Left lung (tissue), 10 donors: Measurements from ENCODE around the gene AMBRA1. TPM values are rescaled to one million over a fixed set of nuclear protein-coding genes. Genes with fewer than 3 reads are reported as not detected.

Experiments used
- ATAC-seq: fragments of 200-7000 bp; cut with Tn5 transposase; one replicate; pipeline ENCODE4 v1.9.1; 2020; ENCODE audit warnings: moderate library complexity
- DNase-seq, 4 donors: peaks; one replicate each; pipeline ENCODE4 v3.0.0-alpha.2; 2013 to 2020
- H3K27ac ChIP-seq, 2 donors: fragments of 200-600 bp; sonication (generic) in 1 of 2; one replicate each; pipeline versions ENCODE4 v1.5.0 to v1.8.0; 2020 to 2021
- H3K27me3 ChIP-seq, 2 donors: fragments of 200-600 bp; sonication (generic) in 1 of 2; one replicate each; pipeline versions ENCODE4 v1.5.0 to v1.8.0; 2020 to 2021
- H3K36me3 ChIP-seq, 2 donors: fragments of 200-600 bp; sonication (generic) in 1 of 2; one replicate each; pipeline versions ENCODE4 v1.5.0 to v1.8.0; 2020 to 2021
- H3K4me1 ChIP-seq, 2 donors: fragments of 200-600 bp; one replicate each; pipeline ENCODE4 v1.8.0; 2021
- H3K4me3 ChIP-seq, 2 donors: fragments of 200-600 bp; sonication (generic) in 1 of 2; one replicate each; pipeline versions ENCODE4 v1.5.0 to v1.8.0; 2020 to 2021; ENCODE audit warnings: mild to moderate bottlenecking in 1 of 2
- H3K9me3 ChIP-seq, 2 donors: fragments of 200-600 bp; sonication (generic) in 1 of 2; one replicate each; pipeline versions ENCODE4 v1.5.0 to v1.8.0; 2020 to 2021
- intact Hi-C, 2 donors: fragments of 100-400 bp; cut with DNase I; formaldehyde crosslinking; loops; one replicate each; pipeline versions ENCODE4 v1.11.2 to v1.14.2; 2022
- polyA plus RNA-seq, 6 donors: library from polyadenylated mRNA; unstranded; fragments of 120-200 nt; gene quantifications; one replicate each; pipeline ENCODE4 v1.2.1, GENCODE V29; 2013; ENCODE audit not compliant: insufficient read length in 6 of 6
- total RNA-seq, 2 donors: library from RNA; stranded (reverse); fragmentation: NEBNext Ultra II Directional; extraction: Animal tissue kit (Norgen Biotek cat#: 25700); gene quantifications; one replicate each; pipeline ENCODE4 v1.2.1, GENCODE V29; 2021
- TF ChIP-seq, protein P1 (sequence below), 2 donors: fragments of 200-600 bp; sonication (generic) in 1 of 2; IDR thresholded peaks; one replicate each; pipeline versions ENCODE4 v1.5.0 to v1.8.0; 2021; ENCODE audit warnings: antibody characterized with exemption in 2 of 2
- donor health status: DM: no; HTN: yes; CAD: no.
- donor health status: DM: no; HTN: no; CAD: no.

AMBRA1 gene
- total and polyA plus RNA-seq, 8 donors: 20.4 to 28.2 (median 23.7) TPM

DNA sequence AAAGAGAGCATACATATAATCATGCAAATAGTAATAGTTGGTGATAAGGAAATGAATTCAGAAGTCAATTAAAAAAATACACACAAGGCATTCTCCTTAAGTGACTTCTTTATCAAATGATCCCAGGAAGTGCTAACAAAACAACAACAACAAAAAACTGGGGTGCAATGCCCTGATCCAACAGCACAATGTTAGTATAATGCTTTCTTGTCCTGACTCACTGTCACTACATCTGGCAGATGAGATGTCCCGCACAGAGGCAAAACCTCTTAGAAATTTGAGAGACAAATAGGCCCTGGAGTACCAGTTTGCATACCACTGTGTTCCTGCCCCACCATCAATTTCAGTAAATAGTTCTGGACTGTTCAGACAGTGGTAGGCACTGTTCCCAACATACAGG lies 11.0 kb upstream of the AMBRA1 start:
- peaks cover 0 to 15% of the 10 kb centered on the region in 2 donors for H3K36me3 ChIP-seq
- no peaks in the 10 kb centered on the region for H3K4me1 ChIP-seq
- H3K27ac ChIP-seq: no peak overlapping the region
- no peak for ATAC-seq
- no peaks in the 10 kb centered on the region for H3K9me3 ChIP-seq
- TF ChIP-seq, protein P1, sequence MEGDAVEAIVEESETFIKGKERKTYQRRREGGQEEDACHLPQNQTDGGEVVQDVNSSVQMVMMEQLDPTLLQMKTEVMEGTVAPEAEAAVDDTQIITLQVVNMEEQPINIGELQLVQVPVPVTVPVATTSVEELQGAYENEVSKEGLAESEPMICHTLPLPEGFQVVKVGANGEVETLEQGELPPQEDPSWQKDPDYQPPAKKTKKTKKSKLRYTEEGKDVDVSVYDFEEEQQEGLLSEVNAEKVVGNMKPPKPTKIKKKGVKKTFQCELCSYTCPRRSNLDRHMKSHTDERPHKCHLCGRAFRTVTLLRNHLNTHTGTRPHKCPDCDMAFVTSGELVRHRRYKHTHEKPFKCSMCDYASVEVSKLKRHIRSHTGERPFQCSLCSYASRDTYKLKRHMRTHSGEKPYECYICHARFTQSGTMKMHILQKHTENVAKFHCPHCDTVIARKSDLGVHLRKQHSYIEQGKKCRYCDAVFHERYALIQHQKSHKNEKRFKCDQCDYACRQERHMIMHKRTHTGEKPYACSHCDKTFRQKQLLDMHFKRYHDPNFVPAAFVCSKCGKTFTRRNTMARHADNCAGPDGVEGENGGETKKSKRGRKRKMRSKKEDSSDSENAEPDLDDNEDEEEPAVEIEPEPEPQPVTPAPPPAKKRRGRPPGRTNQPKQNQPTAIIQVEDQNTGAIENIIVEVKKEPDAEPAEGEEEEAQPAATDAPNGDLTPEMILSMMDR (IDR thresholded peaks at IDR 0.05): no peak
- no peak for DNase-seq
- intact Hi-C loops: no loop called here
- no peaks in the 10 kb centered on the region for H3K27me3 ChIP-seq
- no peak overlapping the region for H3K4me3 ChIP-seq

DNA sequence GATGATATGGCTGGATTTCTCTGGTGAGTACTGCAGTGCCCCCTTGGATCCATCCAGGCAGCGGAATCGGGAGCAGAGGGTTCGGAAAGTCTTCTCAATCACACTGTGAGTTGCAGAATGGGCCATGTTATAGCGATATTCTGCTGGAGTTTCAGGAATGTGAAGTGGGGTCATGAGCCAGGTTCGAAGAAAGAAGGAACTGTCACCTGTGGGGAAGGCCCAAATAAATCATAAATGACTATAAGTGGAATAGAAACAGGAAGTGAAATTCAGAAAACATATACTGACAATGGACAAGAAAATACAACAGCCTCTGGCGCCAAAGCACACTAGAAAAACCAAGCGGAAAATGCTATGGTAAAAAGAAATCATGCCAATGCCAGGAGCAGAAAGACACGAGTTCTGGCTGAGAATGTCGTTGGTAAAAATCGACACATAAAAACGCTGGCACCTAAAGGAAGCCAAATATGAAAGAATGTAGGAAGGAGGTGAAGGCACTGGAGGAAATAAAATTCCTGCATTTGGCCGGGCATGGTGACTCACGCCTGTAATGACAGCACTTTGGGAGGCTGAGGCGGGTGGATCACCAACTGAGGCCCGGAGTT lies 10.0 kb upstream of the AMBRA1 start:
- no peaks in the 10 kb centered on the region for H3K4me1 ChIP-seq
- intact Hi-C loops: no loop called here
- DNase-seq (no peak), ATAC-seq (no peak)
- no peaks in the 10 kb centered on the region for H3K27me3 ChIP-seq
- peaks cover 0 to 15% of the 10 kb centered on the region in 2 donors for H3K36me3 ChIP-seq
- H3K9me3 ChIP-seq: no peaks in the 10 kb centered on the region
- no peak overlapping the region for H3K4me3 ChIP-seq
- TF ChIP-seq, protein P1 (IDR thresholded peaks at IDR 0.05): no peak
- no peak overlapping the region for H3K27ac ChIP-seq

DNA sequence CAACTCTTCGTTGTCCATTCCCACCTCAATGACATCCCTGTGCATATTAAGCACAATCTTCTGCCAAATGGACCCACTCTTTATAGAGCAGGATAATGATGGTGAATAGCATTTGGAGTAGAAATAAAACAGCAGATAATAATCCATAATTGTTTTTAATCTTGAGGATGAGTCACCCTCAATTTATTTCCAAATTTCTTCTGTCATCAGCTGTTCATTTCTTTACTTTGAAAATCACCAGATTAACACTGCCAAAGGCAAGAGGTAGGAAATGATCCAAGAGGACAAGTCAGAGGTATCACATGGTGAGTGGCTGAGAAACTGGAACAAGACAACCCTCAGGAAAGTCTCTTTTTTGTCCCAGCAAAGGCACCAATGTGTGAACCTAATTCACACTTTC lies 7.3 kb upstream of the AMBRA1 start:
- Histone ChIP-seq H3K27ac (no peak overlapping the region), H3K36me3 (peaks cover 0 to 15% of the 10 kb centered on the region in 2 donors), H3K9me3 (no peaks in the 10 kb centered on the region), H3K27me3 (no peaks in the 10 kb centered on the region), H3K4me3 (no peak overlapping the region), H3K4me1 (no peaks in the 10 kb centered on the region)
- intact Hi-C loops: no loop called here
- DNase-seq (no peak), ATAC-seq (no peak)
- TF ChIP-seq, protein P1 (IDR thresholded peaks at IDR 0.05): no peak

DNA sequence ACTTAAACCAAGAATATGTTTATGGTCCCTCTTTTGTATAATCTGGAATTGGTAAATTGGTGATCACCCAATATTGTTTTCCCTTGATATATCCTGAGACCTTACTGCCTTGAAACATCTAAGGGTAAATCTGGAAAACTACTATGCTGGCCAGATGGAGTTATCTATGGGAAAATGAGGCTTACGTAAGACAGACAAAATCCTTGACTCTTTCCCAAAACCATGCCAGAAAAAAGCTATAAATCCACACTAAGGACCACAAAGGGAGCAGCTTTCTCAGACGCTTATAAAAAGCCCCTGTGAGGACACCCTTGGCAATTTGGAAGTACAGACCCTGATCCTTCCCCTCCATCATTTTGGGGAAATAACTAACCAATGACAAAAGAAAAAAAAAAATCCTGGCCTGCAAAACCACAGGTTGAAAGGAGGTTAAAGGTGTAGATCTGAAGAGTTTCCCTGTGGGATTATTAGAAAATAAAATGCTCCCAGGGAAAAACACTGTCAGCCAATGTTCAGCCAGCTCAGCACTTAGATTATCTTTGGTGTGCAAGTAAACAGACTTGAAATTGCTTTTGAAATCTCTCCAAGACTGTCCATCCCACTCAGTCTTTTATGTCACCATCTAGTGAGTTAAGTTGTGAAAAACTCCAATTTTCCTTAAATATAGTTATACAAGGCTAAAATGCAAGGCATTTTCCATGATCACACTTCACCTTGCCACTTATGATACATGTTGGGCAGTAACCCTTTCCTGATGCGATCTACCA lies 6.6 kb upstream of the AMBRA1 start:
- TF ChIP-seq, protein P1 (IDR thresholded peaks at IDR 0.05): no peak
- ATAC-seq: no peak
- no peak for DNase-seq
- intact Hi-C loops: no loop called here
- no peak overlapping the region for H3K27ac ChIP-seq
- H3K36me3 ChIP-seq: peaks cover 0 to 15% of the 10 kb centered on the region in 2 donors
- no peaks in the 10 kb centered on the region for H3K4me1 ChIP-seq
- H3K9me3 ChIP-seq: no peaks in the 10 kb centered on the region
- no peak overlapping the region for H3K4me3 ChIP-seq
- no peaks in the 10 kb centered on the region for H3K27me3 ChIP-seq

DNA sequence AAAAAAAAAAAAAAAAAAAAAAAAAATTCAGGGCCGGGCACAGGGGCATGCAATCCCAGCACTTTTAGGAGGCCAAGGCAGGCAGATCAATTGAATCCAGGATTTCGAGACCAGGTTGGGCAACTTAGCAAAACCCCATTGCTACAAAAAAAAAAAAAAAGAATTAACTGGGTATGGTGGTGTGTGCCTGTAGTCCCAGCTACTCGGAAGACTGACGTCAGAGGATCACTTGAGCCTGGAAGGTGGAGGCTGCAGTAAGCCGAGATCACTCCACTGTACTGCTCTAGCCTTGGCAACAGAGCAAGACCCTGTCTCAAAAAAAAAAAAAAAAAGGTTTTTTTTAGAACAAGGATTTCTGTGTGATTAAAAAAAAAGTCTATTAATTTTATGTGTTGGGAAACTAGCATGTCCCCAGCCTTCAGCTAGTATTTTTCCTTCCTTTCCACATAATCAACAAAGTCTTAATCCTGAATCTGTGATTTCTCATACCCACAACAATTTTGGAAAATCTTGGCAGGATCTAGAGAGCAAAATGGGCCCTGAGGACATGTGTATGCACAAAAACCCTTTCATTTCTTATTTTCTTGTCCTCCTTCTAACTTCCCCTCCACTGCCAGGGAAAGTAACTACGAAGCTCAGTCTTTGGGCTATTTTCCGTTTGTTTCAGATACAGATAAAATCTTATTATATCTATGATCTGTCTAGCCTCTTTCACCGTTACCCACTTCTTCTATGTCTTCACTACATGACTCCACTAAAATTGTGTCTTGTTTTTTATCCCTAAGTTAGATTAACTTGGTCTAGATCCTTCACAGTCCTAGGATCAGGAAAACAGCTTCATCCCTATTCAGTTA lies 5.7 kb upstream of the AMBRA1 start:
- intact Hi-C loops: no loop called here
- ATAC-seq: peak; percentile 69

More for the DNA sequence above, 5.7 kb upstream of the AMBRA1 start:
- Histone ChIP-seq H3K27ac (no peak overlapping the region), H3K36me3 (peaks cover 0 to 15% of the 10 kb centered on the region in 2 donors), H3K9me3 (no peaks in the 10 kb centered on the region), H3K27me3 (no peaks in the 10 kb centered on the region), H3K4me1 (peaks cover 0 to 2% of the 10 kb centered on the region in 2 donors), H3K4me3 (no peak overlapping the region)
- TF ChIP-seq, protein P1 (IDR thresholded peaks at IDR 0.05): no peak
- no peak for DNase-seq
